Breast epithelium (tissue), 4 donors: ENCODE measurements around the gene AIG1. TPM values are rescaled to one million over a fixed set of nuclear protein-coding genes. Genes with fewer than 3 reads are reported as not detected.

Experiments
- DNase-seq, 2 donors: peaks; one replicate each; pipeline ENCODE4 v3.0.0-alpha.2; 2019; ENCODE audit warnings: low spot score in 2 of 2
- H3K27ac ChIP-seq, 2 donors: fragments of 200-600 bp; sonication (generic) in 1 of 2; one replicate each; pipeline ENCODE4 v1.5.1; 2016 to 2019; ENCODE audit warnings: mild to moderate bottlenecking in 1 of 2
- H3K27me3 ChIP-seq, 2 donors: fragments of 200-600 bp; sonication (generic) in 1 of 2; one replicate each; pipeline versions ENCODE4 v1.5.1 to v1.6.0; 2017 to 2019; ENCODE audit warnings: control low read depth in 1 of 2, mild to moderate bottlenecking in 1 of 2
- H3K36me3 ChIP-seq: fragments of 200-600 bp; one replicate; pipeline ENCODE4 v1.5.1; 2019
- H3K4me1 ChIP-seq, 2 donors: fragments of 200-600 bp; sonication (generic); one replicate each; pipeline ENCODE4 v1.5.1; 2016 to 2019; ENCODE audit warnings: control low read depth in 1 of 2
- H3K4me3 ChIP-seq, 3 donors: fragments of 200-600 bp; sonication (generic); 1 replicate in 2 of 3; 2 replicates in 1 of 3; pipeline ENCODE4 v1.5.1; 2016 to 2019; ENCODE audit warnings: mild to moderate bottlenecking in 3 of 3, moderate library complexity in 2 of 3
- H3K9me3 ChIP-seq, 2 donors: fragments of 200-600 bp; sonication (generic) in 1 of 2; one replicate each; pipeline ENCODE4 v1.5.1; 2016 to 2019; ENCODE audit warnings: control low read depth in 1 of 2
- POLR2A ChIP-seq: fragments of 450-650 bp; IDR thresholded peaks from one replicate; pipeline ENCODE4 v1.6.1; 2016; ENCODE audit warnings: antibody characterized with exemption, mild to moderate bottlenecking, moderate library complexity
- POLR2AphosphoS5 ChIP-seq, 3 donors: sonication (generic); formaldehyde crosslinking; IDR thresholded peaks; one replicate each; pipeline ENCODE4 v1.6.1; 2017; ENCODE audit warnings: antibody characterized with exemption in 3 of 3
- intact Hi-C: fragments of 100-400 bp; cut with DNase I; formaldehyde crosslinking; loops from one replicate; pipeline ENCODE4 v1.15.1; 2023; ENCODE audit warnings: low total_unique reads
- total RNA-seq, 3 donors: library from RNA; depleted of rRNA; stranded (reverse); fragments of >200 nt; gene quantifications; one replicate each; pipeline ENCODE4 v1.1.0, GENCODE V29; 2016
- TF ChIP-seq, protein P1 (sequence below), 3 donors: fragments of 450-650 bp; IDR thresholded peaks; one replicate each; pipeline ENCODE4 v1.5.1; 2016 to 2017; ENCODE audit warnings: antibody characterized with exemption in 3 of 3, mild to moderate bottlenecking in 3 of 3, moderate library complexity in 3 of 3

Gene AIG1
- total RNA-seq, 3 donors from 2014 or later: 43.0 to 53.6 (median 44.2) TPM

GRCh38 chr6:143087856-143088255 lies 27.2 kb downstream of the AIG1 start:
- no peaks in the 10 kb centered on the region for H3K9me3 ChIP-seq
- TF ChIP-seq POLR2A (no peak), POLR2AphosphoS5 (IDR thresholded peaks at IDR 0.05) (no peak)
- TF ChIP-seq, protein P1, sequence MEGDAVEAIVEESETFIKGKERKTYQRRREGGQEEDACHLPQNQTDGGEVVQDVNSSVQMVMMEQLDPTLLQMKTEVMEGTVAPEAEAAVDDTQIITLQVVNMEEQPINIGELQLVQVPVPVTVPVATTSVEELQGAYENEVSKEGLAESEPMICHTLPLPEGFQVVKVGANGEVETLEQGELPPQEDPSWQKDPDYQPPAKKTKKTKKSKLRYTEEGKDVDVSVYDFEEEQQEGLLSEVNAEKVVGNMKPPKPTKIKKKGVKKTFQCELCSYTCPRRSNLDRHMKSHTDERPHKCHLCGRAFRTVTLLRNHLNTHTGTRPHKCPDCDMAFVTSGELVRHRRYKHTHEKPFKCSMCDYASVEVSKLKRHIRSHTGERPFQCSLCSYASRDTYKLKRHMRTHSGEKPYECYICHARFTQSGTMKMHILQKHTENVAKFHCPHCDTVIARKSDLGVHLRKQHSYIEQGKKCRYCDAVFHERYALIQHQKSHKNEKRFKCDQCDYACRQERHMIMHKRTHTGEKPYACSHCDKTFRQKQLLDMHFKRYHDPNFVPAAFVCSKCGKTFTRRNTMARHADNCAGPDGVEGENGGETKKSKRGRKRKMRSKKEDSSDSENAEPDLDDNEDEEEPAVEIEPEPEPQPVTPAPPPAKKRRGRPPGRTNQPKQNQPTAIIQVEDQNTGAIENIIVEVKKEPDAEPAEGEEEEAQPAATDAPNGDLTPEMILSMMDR (IDR thresholded peaks at IDR 0.05): no peak
- intact Hi-C loops: no loop called here
- no peak for DNase-seq
- no peak overlapping the region for H3K4me3 ChIP-seq
- H3K36me3 ChIP-seq: no peaks in the 10 kb centered on the region
- no peaks in the 10 kb centered on the region for H3K27me3 ChIP-seq
- no peaks in the 10 kb centered on the region for H3K4me1 ChIP-seq
- no peak overlapping the region for H3K27ac ChIP-seq

GRCh38 chr6:143090314-143091044 lies 29.8 kb downstream of the AIG1 start:
- no peak for DNase-seq
- no peaks in the 10 kb centered on the region for H3K9me3 ChIP-seq
- no peaks in the 10 kb centered on the region for H3K36me3 ChIP-seq
- H3K4me3 ChIP-seq: no peak overlapping the region
- no peaks in the 10 kb centered on the region for H3K4me1 ChIP-seq
- TF ChIP-seq POLR2AphosphoS5 (IDR thresholded peaks at IDR 0.05) (no peak), POLR2A (no peak)
- TF ChIP-seq, protein P1 (IDR thresholded peaks at IDR 0.05): no peak
- H3K27ac ChIP-seq: no peak overlapping the region
- intact Hi-C loops: no loop called here
- H3K27me3 ChIP-seq: no peaks in the 10 kb centered on the region

GRCh38 chr6:143092768-143093167 lies 32.1 kb downstream of the AIG1 start:
- H3K27ac ChIP-seq: no peak overlapping the region
- TF ChIP-seq POLR2AphosphoS5 (IDR thresholded peaks at IDR 0.05): no peak
- no peak for TF ChIP-seq POLR2A
- TF ChIP-seq, protein P1 (IDR thresholded peaks at IDR 0.05): no peak
- no peak overlapping the region for H3K4me3 ChIP-seq
- intact Hi-C loops: no loop called here
- DNase-seq: no peak
- no peaks in the 10 kb centered on the region for H3K36me3 ChIP-seq
- no peaks in the 10 kb centered on the region for H3K27me3 ChIP-seq
- no peaks in the 10 kb centered on the region for H3K4me1 ChIP-seq
- H3K9me3 ChIP-seq: no peaks in the 10 kb centered on the region

GRCh38 chr6:143093290-143093689 lies 32.6 kb downstream of the AIG1 start:
- H3K4me3 ChIP-seq: no peak overlapping the region
- no peak for DNase-seq
- TF ChIP-seq POLR2A (no peak), POLR2AphosphoS5 (IDR thresholded peaks at IDR 0.05) (no peak)
- TF ChIP-seq, protein P1 (IDR thresholded peaks at IDR 0.05): no peak
- H3K36me3 ChIP-seq: no peaks in the 10 kb centered on the region
- no peak overlapping the region for H3K27ac ChIP-seq
- no peaks in the 10 kb centered on the region for H3K4me1 ChIP-seq
- H3K9me3 ChIP-seq: no peaks in the 10 kb centered on the region
- intact Hi-C loops: no loop called here
- no peaks in the 10 kb centered on the region for H3K27me3 ChIP-seq

DNA sequence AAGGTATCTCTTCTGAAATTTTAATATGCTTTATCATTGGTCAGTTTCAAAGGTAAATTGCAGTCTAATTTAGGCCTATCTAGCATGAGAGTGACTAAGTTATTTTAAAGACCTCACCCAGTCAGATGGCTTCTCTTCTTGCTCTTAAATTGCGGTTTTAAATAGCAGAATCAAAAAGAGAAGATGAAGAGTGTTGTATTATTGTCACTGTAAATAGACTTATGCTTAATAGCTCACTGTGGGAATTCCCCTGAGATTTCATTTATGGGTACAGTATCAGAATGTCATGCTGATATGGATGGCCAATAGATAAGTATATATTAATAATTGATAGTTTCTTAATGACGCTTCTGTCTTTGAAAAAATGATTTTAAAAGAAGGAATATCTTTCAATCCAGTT lies 35.7 kb downstream of the AIG1 start:
- no peak overlapping the region for H3K4me3 ChIP-seq
- H3K9me3 ChIP-seq: no peaks in the 10 kb centered on the region
- no peaks in the 10 kb centered on the region for H3K27me3 ChIP-seq
- H3K27ac ChIP-seq: no peak overlapping the region
- intact Hi-C loops: no loop called here
- H3K4me1 ChIP-seq: peaks cover 0 to 3% of the 10 kb centered on the region in 2 donors
- no peaks in the 10 kb centered on the region for H3K36me3 ChIP-seq
- TF ChIP-seq POLR2AphosphoS5 (IDR thresholded peaks at IDR 0.05): no peak
- no peak for TF ChIP-seq POLR2A
- TF ChIP-seq, protein P1 (IDR thresholded peaks at IDR 0.05): no peak
- DNase-seq: no peak
